Liver (tissue), 9 donors: ENCODE results near the gene SLC12A7. TPM values are rescaled to one million over a fixed set of nuclear protein-coding genes. Genes with fewer than 3 reads are reported as not detected.
A peak's percentile ranks its signal among the peaks of the same experiment; 100 is the strongest.

Experiments used
- DNase-seq: peaks from one replicate; pipeline ENCODE4 v3.0.0-alpha.2; 2017; ENCODE audit warnings: low spot score
- H3K27ac ChIP-seq, 2 donors: one replicate each; pipeline ENCODE4 v1.7.0; 2013; ENCODE audit warnings: inconsistent platforms in 2 of 2, low read length in 2 of 2, control low read depth in 1 of 2, low read depth in 1 of 2, mild to moderate bottlenecking in 1 of 2
- H3K27me3 ChIP-seq, 4 donors: one replicate each; pipeline versions ENCODE4 v1.6.1 to v1.7.0; 2013; ENCODE audit warnings: low read length in 3 of 4, inconsistent platforms in 1 of 4, mild to moderate bottlenecking in 1 of 4, moderate library complexity in 1 of 4; ENCODE audit not compliant: control insufficient read depth in 4 of 4, insufficient read depth in 4 of 4
- H3K36me3 ChIP-seq, 4 donors: one replicate each; pipeline versions ENCODE4 v1.6.1 to v1.7.0; 2013; ENCODE audit warnings: low read length in 3 of 4, mild to moderate bottlenecking in 3 of 4, low read depth in 1 of 4, moderate library complexity in 1 of 4; ENCODE audit not compliant: control insufficient read depth in 4 of 4, insufficient read depth in 3 of 4
- H3K4me1 ChIP-seq, 4 donors: one replicate each; pipeline versions ENCODE4 v1.6.1 to v1.7.0; 2013; ENCODE audit warnings: low read length in 3 of 4, mild to moderate bottlenecking in 3 of 4, moderate library complexity in 1 of 4; ENCODE audit not compliant: control insufficient read depth in 4 of 4, insufficient read depth in 4 of 4
- H3K4me3 ChIP-seq, 3 donors: one replicate each; pipeline versions ENCODE4 v1.6.1 to v1.7.0; 2013; ENCODE audit warnings: low read length in 3 of 3, control low read depth in 1 of 3, low read depth in 1 of 3, mild to moderate bottlenecking in 1 of 3
- H3K9ac ChIP-seq, 2 donors: one replicate each; pipeline ENCODE4 v1.7.0; 2013; ENCODE audit warnings: low read length in 2 of 2, mild to moderate bottlenecking in 2 of 2, moderate library complexity in 2 of 2, control low read depth in 1 of 2, low read depth in 1 of 2
- H3K9me3 ChIP-seq, 4 donors: one replicate each; pipeline versions ENCODE4 v1.6.1 to v1.7.0; 2013; ENCODE audit warnings: low read length in 3 of 4; ENCODE audit not compliant: control insufficient read depth in 4 of 4
- EGR1 ChIP-seq, 2 donors: IDR thresholded peaks; 2 replicates each; pipeline ENCODE4 v1.6.1; 2016 to 2018; ENCODE audit warnings: antibody characterized with exemption in 2 of 2, low read depth in 2 of 2
- FOXA1 ChIP-seq: IDR thresholded peaks from 2 replicates; pipeline ENCODE4 v1.6.1; 2016; ENCODE audit warnings: antibody characterized with exemption
- FOXA2 ChIP-seq: IDR thresholded peaks from 2 replicates; pipeline ENCODE4 v1.6.1; 2016; ENCODE audit warnings: antibody characterized with exemption
- GABPA ChIP-seq, 2 donors: IDR thresholded peaks in 1 of 2; conservative IDR thresholded peaks in 1 of 2; 2 replicates each; pipeline ENCODE4 v1.6.1; 2016; ENCODE audit warnings: antibody characterized with exemption in 2 of 2, mild to moderate bottlenecking in 1 of 2, moderate library complexity in 1 of 2
- HNF4A ChIP-seq, 2 donors: conservative IDR thresholded peaks; 2 replicates each; pipeline ENCODE4 v1.6.1; 2016; ENCODE audit warnings: antibody characterized with exemption in 2 of 2, mild to moderate bottlenecking in 2 of 2
- HNF4G ChIP-seq: IDR thresholded peaks from 2 replicates; pipeline ENCODE4 v1.6.1; 2016; ENCODE audit warnings: antibody characterized with exemption
- JUND ChIP-seq, 2 donors: IDR thresholded peaks; 2 replicates each; pipeline ENCODE4 v1.6.1; 2016; ENCODE audit warnings: antibody characterized with exemption in 2 of 2
- NR2F2 ChIP-seq: IDR thresholded peaks from 2 replicates; pipeline ENCODE4 v1.6.1; 2016; ENCODE audit warnings: antibody characterized with exemption
- RAD21 ChIP-seq, 2 donors: IDR thresholded peaks; 2 replicates each; pipeline ENCODE4 v1.6.1; 2016; ENCODE audit warnings: antibody characterized with exemption in 2 of 2, mild to moderate bottlenecking in 2 of 2
- RXRA ChIP-seq, 2 donors: IDR thresholded peaks; 2 replicates each; pipeline ENCODE4 v1.6.1; 2017 to 2018; ENCODE audit warnings: antibody characterized with exemption in 2 of 2, mild to moderate bottlenecking in 1 of 2
- SP1 ChIP-seq: IDR thresholded peaks from 2 replicates; pipeline ENCODE4 v1.6.1; 2018; ENCODE audit warnings: antibody characterized with exemption, mild to moderate bottlenecking
- YY1 ChIP-seq: IDR thresholded peaks from 2 replicates; pipeline ENCODE4 v1.6.1; 2016; ENCODE audit warnings: antibody characterized with exemption, mild to moderate bottlenecking
- WGBS: extraction: QIAGEN DNeasy Blood & Tissue Kit; methylation state at CpG from one replicate; pipeline ENCODE4 v1.1.7; 2013; 5-methylcytosine and 5-hydroxymethylcytosine counted together
- polyA plus RNA-seq, 2 donors: library from polyadenylated mRNA; stranded (reverse) in 1 of 2; unstranded in 1 of 2; fragments of 200-250 nt in 1 of 2; fragments of >200 nt in 1 of 2; fragmentation: Nextera tagmentation in 1 of 2; extraction: Ambion mirVana in 1 of 2; gene quantifications; one replicate each; pipeline versions ENCODE4 v1.2.1 to v1.2.3, GENCODE V29; 2013 to 2015
- total RNA-seq, 2 donors: library from RNA; depleted of rRNA; stranded (reverse); fragments of >200 nt; gene quantifications; one replicate each; pipeline ENCODE4 v1.2.3, GENCODE V29; 2014
- TF ChIP-seq, protein P1 (sequence below): fragments of 150-350 bp; IDR thresholded peaks from 2 replicates; pipeline ENCODE4 v1.5.1; 2017; ENCODE audit warnings: improper control_type of control experiment, low read depth, low read length; ENCODE audit not compliant: missing input control
- TF ChIP-seq, protein P2 (sequence below): IDR thresholded peaks from 2 replicates; pipeline ENCODE4 v1.6.1; 2016; ENCODE audit warnings: antibody characterized with exemption
- TF ChIP-seq, protein P3 (sequence below): IDR thresholded peaks from 2 replicates; pipeline ENCODE4 v1.6.1; 2016; ENCODE audit warnings: antibody characterized with exemption
- TF ChIP-seq, protein P4 (sequence below): IDR thresholded peaks from 2 replicates; pipeline ENCODE4 v1.6.1; 2016; ENCODE audit warnings: antibody characterized with exemption, mild to moderate bottlenecking
- TF ChIP-seq, protein P5 (sequence below): IDR thresholded peaks from 2 replicates; pipeline ENCODE4 v1.6.1; 2016; ENCODE audit warnings: antibody characterized with exemption
- donor health status: healthy.
- donor health status: healthy.
- donor health status: healthy.
- donor health status: healthy.
- donor health status: healthy.

Gene SLC12A7
- total and polyA plus RNA-seq, 4 donors = 12.3 to 64.2 (median 28.9) TPM

DNA sequence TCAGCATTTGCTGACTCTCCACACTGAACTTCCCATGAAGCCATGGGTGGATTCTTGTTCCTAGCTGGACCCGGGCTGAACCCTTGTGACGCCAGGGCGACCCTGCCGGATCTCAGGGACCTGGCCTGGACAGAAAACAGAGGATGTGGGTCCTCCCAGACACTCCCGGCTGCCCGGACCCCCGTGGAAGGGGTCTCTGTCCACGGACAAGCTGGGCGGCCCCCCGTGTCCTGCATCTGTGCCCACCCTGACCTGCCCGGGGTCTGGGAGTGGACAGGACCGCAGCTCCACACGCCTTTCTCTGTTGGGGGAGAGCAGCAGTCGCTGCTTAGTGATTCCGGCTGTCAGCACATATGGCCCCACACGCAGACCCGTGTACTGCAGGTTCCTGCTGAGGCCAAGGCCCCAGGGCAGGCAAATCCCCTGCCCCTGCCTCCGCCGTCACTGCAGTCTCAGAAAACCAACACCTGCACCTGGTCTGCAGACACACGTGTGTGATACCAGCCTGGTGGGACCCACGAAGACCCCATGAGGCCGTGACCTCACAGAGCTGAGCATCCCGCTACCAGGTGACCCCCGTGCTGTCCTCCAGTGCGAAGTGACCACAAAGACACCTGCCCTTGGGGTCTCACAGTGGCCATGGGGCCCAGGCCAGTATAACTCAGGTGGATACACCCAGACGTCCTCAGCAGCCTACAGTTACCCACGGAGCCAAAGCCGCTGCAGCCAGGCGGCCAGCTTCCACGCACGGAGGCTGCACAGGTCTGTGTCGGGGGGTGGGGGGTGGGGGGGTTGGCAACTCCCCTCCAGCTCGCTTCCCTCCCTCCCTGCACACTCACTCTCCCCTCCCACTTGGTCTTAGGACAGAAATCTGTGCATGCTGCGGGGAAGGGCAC, 52.6 kb downstream of the SLC12A7 start:
- TF ChIP-seq, protein P1, sequence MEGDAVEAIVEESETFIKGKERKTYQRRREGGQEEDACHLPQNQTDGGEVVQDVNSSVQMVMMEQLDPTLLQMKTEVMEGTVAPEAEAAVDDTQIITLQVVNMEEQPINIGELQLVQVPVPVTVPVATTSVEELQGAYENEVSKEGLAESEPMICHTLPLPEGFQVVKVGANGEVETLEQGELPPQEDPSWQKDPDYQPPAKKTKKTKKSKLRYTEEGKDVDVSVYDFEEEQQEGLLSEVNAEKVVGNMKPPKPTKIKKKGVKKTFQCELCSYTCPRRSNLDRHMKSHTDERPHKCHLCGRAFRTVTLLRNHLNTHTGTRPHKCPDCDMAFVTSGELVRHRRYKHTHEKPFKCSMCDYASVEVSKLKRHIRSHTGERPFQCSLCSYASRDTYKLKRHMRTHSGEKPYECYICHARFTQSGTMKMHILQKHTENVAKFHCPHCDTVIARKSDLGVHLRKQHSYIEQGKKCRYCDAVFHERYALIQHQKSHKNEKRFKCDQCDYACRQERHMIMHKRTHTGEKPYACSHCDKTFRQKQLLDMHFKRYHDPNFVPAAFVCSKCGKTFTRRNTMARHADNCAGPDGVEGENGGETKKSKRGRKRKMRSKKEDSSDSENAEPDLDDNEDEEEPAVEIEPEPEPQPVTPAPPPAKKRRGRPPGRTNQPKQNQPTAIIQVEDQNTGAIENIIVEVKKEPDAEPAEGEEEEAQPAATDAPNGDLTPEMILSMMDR = no peak
- TF ChIP-seq HNF4G (no peak), NR2F2 (no peak), SP1 (no peak), RXRA (IDR thresholded peaks at IDR 0.05) (no peak), YY1 (no peak), EGR1 (IDR thresholded peaks at IDR 0.05; ENCODE audit: low read depth in 2 of 2) (no peak), HNF4A (conservative IDR thresholded peaks at IDR 0.05) (no peak), FOXA2 (no peak), JUND (IDR thresholded peaks at IDR 0.05) (no peak), GABPA (IDR thresholded peaks at IDR 0.05 in 1 of 2, conservative IDR thresholded peaks at IDR 0.05 in 1 of 2) (no peak), FOXA1 (no peak), RAD21 (IDR thresholded peaks at IDR 0.05) (no peak)
- TF ChIP-seq, protein P2, sequence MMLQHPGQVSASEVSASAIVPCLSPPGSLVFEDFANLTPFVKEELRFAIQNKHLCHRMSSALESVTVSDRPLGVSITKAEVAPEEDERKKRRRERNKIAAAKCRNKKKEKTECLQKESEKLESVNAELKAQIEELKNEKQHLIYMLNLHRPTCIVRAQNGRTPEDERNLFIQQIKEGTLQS = no peak
- TF ChIP-seq, protein P3, sequence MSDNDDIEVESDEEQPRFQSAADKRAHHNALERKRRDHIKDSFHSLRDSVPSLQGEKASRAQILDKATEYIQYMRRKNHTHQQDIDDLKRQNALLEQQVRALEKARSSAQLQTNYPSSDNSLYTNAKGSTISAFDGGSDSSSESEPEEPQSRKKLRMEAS = no peak
- TF ChIP-seq, protein P4, sequence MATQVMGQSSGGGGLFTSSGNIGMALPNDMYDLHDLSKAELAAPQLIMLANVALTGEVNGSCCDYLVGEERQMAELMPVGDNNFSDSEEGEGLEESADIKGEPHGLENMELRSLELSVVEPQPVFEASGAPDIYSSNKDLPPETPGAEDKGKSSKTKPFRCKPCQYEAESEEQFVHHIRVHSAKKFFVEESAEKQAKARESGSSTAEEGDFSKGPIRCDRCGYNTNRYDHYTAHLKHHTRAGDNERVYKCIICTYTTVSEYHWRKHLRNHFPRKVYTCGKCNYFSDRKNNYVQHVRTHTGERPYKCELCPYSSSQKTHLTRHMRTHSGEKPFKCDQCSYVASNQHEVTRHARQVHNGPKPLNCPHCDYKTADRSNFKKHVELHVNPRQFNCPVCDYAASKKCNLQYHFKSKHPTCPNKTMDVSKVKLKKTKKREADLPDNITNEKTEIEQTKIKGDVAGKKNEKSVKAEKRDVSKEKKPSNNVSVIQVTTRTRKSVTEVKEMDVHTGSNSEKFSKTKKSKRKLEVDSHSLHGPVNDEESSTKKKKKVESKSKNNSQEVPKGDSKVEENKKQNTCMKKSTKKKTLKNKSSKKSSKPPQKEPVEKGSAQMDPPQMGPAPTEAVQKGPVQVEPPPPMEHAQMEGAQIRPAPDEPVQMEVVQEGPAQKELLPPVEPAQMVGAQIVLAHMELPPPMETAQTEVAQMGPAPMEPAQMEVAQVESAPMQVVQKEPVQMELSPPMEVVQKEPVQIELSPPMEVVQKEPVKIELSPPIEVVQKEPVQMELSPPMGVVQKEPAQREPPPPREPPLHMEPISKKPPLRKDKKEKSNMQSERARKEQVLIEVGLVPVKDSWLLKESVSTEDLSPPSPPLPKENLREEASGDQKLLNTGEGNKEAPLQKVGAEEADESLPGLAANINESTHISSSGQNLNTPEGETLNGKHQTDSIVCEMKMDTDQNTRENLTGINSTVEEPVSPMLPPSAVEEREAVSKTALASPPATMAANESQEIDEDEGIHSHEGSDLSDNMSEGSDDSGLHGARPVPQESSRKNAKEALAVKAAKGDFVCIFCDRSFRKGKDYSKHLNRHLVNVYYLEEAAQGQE = no peak
- TF ChIP-seq, protein P5, sequence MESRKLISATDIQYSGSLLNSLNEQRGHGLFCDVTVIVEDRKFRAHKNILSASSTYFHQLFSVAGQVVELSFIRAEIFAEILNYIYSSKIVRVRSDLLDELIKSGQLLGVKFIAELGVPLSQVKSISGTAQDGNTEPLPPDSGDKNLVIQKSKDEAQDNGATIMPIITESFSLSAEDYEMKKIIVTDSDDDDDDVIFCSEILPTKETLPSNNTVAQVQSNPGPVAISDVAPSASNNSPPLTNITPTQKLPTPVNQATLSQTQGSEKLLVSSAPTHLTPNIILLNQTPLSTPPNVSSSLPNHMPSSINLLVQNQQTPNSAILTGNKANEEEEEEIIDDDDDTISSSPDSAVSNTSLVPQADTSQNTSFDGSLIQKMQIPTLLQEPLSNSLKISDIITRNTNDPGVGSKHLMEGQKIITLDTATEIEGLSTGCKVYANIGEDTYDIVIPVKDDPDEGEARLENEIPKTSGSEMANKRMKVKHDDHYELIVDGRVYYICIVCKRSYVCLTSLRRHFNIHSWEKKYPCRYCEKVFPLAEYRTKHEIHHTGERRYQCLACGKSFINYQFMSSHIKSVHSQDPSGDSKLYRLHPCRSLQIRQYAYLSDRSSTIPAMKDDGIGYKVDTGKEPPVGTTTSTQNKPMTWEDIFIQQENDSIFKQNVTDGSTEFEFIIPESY = no peak
- Histone ChIP-seq H3K9ac (no peak overlapping the region), H3K9me3 (no peaks in the 10 kb centered on the region), H3K4me1 (peaks cover 0 to 27% (median 18%) of the 10 kb centered on the region in 4 donors), H3K4me3 (no peak overlapping the region), H3K36me3 (peaks cover 15 to 71% (median 39%) of the 10 kb centered on the region in 4 donors), H3K27me3 (no peaks in the 10 kb centered on the region), H3K27ac (peak overlapping the region in 1 of 2 donors; percentile 12)
- no peak for DNase-seq
- 92% methylated on average over 34 of the region's 34 CpGs for WGBS
